Ishikawa (cell line): ENCODE measurements around the gene MORC1.
A peak's percentile ranks its signal among the peaks of the same experiment; 100 is the strongest.

Experiments
- CEBPB ChIP-seq: IDR thresholded peaks from 2 replicates; pipeline ENCODE4 v1.6.1; 2012
- CREB1 ChIP-seq: IDR thresholded peaks from 2 replicates; pipeline ENCODE4 v1.6.1; 2012; ENCODE audit warnings: low read depth
- EGR1 ChIP-seq: IDR thresholded peaks from 2 replicates; pipeline ENCODE4 v1.6.1; 2012
- EP300 ChIP-seq: IDR thresholded peaks from 2 replicates; pipeline ENCODE4 v1.6.1; 2012; ENCODE audit warnings: borderline replicate concordance
- FOXM1 ChIP-seq: IDR thresholded peaks from 2 replicates; pipeline ENCODE4 v1.6.1; 2012; ENCODE audit warnings: low read depth, borderline replicate concordance
- NFIC ChIP-seq: IDR thresholded peaks from 2 replicates; pipeline ENCODE4 v1.6.1; 2012
- RAD21 ChIP-seq: IDR thresholded peaks from 2 replicates; pipeline ENCODE4 v1.6.1; 2012; ENCODE audit warnings: low read depth
- TAF1 ChIP-seq: IDR thresholded peaks from 2 replicates; pipeline ENCODE4 v1.6.1; 2012; ENCODE audit warnings: low read depth, mild to moderate bottlenecking
- TCF12 ChIP-seq: IDR thresholded peaks from 2 replicates; pipeline ENCODE4 v1.6.1; 2012; ENCODE audit warnings: low read depth
- TEAD4 ChIP-seq: IDR thresholded peaks from 2 replicates; pipeline ENCODE4 v1.6.1; 2012
- YY1 ChIP-seq: IDR thresholded peaks from 2 replicates; pipeline ENCODE4 v1.6.1; 2012; ENCODE audit warnings: low read depth
- ZBTB7A ChIP-seq: IDR thresholded peaks from 2 replicates; pipeline ENCODE4 v1.6.1; 2012; ENCODE audit warnings: low read depth
- TF ChIP-seq, protein P1 (sequence below): IDR thresholded peaks from 2 replicates; pipeline ENCODE4 v1.6.1; 2012
- TF ChIP-seq, protein P2 (sequence below): IDR thresholded peaks from 2 replicates; pipeline ENCODE4 v1.6.1; 2012
- TF ChIP-seq, protein P3 (sequence below): IDR thresholded peaks from 2 replicates; pipeline ENCODE4 v1.6.1; 2012; ENCODE audit warnings: low read depth, mild to moderate bottlenecking

MORC1 gene

DNA sequence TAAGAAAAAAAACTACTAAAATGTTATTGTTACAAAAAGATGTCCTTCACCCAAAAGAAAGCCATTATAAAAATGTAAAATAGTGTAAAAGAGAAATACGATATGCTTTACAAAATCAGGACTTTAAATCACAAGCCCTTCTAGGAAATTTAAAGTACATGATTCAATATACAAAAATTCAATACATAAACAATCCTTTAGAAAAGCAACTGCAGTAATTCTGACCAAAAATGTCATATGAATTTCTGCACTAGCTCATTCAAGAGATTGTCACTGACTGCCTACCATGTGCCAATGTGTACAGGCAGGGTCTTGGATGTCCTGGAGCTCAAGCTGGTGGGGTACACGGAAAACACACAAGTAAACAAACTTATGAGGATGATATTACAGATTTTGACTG is 2.5 kb downstream of the MORC1 start:
- TF ChIP-seq TEAD4 (no peak), TCF12 (no peak), EP300 (no peak), ZBTB7A (no peak), EGR1 (no peak), RAD21 (no peak), CREB1 (no peak), FOXM1 (no peak), TAF1 (no peak), NFIC (no peak), CEBPB (no peak)
- TF ChIP-seq, protein P1, sequence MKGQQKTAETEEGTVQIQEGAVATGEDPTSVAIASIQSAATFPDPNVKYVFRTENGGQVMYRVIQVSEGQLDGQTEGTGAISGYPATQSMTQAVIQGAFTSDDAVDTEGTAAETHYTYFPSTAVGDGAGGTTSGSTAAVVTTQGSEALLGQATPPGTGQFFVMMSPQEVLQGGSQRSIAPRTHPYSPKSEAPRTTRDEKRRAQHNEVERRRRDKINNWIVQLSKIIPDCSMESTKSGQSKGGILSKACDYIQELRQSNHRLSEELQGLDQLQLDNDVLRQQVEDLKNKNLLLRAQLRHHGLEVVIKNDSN = no peak
- TF ChIP-seq, protein P2, sequence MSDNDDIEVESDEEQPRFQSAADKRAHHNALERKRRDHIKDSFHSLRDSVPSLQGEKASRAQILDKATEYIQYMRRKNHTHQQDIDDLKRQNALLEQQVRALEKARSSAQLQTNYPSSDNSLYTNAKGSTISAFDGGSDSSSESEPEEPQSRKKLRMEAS = no peak
- TF ChIP-seq, protein P3, sequence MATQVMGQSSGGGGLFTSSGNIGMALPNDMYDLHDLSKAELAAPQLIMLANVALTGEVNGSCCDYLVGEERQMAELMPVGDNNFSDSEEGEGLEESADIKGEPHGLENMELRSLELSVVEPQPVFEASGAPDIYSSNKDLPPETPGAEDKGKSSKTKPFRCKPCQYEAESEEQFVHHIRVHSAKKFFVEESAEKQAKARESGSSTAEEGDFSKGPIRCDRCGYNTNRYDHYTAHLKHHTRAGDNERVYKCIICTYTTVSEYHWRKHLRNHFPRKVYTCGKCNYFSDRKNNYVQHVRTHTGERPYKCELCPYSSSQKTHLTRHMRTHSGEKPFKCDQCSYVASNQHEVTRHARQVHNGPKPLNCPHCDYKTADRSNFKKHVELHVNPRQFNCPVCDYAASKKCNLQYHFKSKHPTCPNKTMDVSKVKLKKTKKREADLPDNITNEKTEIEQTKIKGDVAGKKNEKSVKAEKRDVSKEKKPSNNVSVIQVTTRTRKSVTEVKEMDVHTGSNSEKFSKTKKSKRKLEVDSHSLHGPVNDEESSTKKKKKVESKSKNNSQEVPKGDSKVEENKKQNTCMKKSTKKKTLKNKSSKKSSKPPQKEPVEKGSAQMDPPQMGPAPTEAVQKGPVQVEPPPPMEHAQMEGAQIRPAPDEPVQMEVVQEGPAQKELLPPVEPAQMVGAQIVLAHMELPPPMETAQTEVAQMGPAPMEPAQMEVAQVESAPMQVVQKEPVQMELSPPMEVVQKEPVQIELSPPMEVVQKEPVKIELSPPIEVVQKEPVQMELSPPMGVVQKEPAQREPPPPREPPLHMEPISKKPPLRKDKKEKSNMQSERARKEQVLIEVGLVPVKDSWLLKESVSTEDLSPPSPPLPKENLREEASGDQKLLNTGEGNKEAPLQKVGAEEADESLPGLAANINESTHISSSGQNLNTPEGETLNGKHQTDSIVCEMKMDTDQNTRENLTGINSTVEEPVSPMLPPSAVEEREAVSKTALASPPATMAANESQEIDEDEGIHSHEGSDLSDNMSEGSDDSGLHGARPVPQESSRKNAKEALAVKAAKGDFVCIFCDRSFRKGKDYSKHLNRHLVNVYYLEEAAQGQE = no peak

DNA sequence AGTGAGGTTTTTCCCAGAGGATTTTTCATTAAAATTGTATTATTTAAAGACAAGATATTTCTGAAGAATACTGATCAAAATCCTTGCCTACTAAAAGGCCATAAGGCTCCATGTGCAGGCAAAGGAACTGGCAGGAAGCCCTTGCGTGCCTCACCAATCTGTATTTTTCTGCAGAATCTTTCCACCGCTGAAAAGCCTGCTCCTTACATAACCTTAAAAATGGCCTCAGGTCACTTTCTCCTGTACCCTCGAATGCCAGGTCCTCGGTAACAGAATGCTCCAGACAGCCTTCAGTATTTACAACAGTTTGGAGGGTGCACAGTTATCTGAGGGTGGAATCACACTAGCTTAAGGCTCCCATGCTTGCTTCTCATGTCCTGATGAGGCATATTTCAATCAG is 3.2 kb downstream of the MORC1 start:
- TF ChIP-seq NFIC (no peak), YY1 (no peak)
- TF ChIP-seq, protein P1 = no peak

DNA sequence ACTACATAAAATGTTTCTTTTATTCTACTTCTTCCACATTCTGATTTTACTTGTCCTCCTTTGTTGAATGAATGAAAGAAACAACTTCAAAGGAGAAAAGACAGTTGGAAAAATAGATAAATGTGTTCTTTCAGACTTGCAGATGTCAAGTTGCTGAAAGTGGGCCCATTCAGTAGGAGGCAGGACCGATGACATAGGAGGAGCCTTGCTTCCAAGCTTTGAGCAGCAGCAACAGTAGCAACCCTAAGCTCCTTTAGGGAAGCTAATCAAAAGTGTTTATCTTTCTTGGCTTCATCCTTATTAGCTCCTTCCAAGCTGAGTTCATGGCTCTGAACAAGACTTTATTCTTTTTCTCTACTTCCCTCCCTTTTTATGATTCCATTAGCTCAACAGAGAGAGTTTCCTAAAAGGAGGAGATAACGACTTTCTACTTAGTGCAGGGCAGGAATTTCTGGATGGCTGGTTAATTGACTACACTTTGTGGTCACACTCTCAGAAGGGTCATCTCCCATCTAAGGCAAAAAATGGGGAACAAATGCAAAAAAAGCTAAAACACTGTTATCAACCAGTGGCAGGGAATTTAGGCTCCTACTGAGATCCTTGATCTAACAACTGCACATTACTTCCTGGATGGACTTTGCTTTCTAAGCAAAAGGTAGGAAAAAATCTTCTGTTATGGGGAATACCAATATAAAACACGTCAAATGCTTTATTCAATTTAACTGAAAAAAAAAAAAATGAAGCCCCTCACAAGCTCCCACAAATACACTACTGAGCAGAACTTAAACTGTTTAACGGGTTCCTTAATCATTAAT is 4.8 kb downstream of the MORC1 start:
- TF ChIP-seq EGR1 (no peak), TEAD4 (no peak), ZBTB7A (no peak), TAF1 (no peak), FOXM1 (no peak), EP300 (no peak), NFIC (no peak), CEBPB (no peak), TCF12 (no peak)
- TF ChIP-seq, protein P2 = no peak

DNA sequence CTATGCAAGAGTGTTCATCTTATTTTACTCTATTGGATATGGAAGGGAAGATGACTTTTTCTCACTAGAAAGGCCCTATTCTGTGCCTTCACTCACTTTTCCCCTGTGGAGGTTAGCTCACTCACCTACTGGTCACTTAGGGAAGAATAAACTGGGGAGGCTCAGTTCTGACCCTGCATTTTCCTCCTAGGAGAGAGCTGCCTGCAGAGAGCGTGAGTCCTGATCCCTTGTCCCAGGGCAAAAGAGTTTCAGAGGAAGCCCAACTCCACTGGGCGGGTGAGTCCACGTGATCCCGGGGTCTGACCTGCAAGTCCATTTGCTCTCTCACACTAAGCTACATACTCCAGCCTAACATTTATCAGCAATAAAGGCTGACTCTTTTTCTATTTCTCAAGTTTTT is 8.4 kb downstream of the MORC1 start:
- TF ChIP-seq RAD21 = no peak
- TF ChIP-seq, protein P3 = no peak
- TF ChIP-seq TAF1 = no peak
- TF ChIP-seq YY1 = no peak
- TF ChIP-seq ZBTB7A = no peak
- TF ChIP-seq NFIC = no peak
- TF ChIP-seq EP300 = no peak
- TF ChIP-seq, protein P1 = no peak
- TF ChIP-seq TEAD4 = no peak
- no peak for TF ChIP-seq EGR1
- no peak for TF ChIP-seq CEBPB
- no peak for TF ChIP-seq FOXM1
- TF ChIP-seq CREB1 = no peak
- TF ChIP-seq, protein P2 = no peak
- no peak for TF ChIP-seq TCF12

DNA sequence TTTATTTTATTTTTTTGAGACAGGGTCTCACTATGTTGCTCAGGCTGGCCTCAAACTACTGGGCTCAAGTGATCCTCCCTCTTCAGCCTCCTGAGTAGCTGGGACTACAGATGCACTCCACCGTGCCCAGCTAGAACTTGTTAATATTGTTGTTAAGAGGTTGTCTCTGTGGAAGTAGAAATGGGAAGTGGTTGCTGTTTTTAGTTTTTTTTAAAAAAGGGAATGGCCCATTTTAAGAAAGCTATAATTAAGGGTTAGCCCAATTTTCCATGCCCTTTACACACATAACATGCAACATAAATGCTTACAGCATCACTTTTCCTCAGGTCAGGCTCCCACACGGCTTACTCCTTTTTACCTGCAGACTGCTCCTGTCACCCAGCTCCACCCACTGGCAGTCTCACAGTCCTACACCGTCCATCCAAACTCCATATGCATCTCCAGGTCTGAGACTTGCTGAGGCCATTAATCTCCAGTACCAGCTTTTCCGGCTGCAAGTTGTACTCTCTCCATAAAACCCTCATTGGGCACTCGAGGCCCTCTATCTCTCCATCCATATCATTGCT is 19.8 kb downstream of the MORC1 start:
- TF ChIP-seq RAD21 = peak; percentile 45
- no peak for TF ChIP-seq TCF12
